NCI-H226 (cell line): ENCODE results near the gene HACE1.

ENCODE experiments used
- DNase-seq: peaks from one replicate; pipeline ENCODE4 v3.0.0-alpha.2; 2015

Gene HACE1

DNA sequence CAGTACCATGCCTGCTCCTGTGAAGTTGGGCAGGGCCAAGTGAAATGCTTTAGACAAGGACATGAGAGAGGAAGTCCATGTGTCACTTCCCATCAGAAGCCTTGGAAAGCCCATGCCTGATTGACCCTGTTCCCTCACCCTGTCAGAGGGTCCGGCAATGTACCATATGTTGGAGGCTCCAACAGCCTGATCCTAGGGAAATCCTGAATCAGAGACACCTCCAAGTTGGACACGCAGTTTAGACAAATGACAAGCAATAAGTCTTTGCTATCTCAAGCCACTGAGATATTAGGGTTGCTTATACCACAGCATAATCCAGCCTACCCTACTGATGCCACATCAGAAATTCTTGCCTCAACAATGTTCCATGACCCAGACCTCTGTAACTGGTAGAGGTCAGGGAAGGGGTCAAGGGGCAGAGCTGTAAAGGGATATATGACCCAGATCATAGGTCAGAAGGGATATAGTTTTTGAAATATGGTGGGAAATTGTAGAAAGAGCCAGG is 174.8 kb downstream of the HACE1 start:
- no peak for DNase-seq

DNA sequence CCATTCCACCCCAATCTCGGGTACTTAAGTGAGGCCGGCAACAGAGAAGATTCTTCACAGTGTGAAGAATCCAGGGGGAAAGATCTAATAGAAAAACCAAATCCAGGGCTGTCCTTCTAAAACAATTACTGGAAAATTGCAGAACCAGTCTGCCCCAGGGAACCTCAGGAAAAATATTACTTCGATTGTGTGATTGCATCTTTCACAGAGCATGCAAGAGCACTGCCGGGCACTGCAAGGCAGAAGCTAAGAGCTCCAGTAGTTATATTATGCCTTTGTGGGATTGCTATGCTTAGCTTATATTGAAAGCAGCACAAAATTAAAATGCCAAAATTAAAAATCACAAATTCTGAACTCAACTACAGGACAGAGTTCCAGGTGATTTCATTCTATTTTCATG is 175.9 kb downstream of the HACE1 start:
- DNase-seq, result no peak

GRCh38 chr6:104682722-104683643 is 176.7 kb downstream of the HACE1 start:
- DNase-seq, result no peak

DNA sequence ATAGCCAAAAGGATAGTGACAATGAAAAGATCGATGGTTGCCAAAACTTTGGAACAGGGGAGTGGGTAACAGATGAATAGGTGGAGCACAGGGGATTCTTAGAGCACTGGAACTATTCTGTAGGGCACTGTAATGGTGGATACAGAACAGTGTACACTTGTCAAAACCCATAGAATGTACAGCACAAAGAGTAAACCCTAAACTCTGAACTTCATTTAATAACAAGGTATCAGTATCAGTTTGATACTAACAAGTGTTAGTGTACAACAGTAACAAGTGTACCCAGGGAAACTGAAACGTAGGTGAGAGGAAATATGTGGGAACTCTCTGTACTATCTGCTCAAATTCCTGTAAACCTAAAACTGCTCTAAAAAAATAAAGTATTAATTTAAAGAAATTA is 179.2 kb downstream of the HACE1 start:
- DNase-seq, result no peak

DNA sequence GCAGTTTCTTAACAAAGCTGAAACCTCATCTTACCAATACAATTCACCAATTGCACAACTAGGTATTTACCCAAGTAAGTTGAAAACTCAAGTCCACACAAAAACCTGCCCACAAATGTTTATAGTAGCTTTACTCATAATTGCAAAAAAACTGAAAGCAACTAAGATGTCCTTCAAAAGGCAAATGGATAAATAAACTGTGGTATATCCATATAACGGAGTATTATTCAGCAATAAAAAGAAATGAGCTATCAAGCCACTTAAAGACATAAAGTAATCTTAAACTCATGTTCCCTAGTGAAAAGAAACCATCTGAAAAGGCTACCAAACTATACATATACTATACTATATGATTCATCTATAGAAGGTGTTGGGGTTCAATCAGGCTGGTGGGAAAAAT is 179.7 kb downstream of the HACE1 start:
- DNase-seq, result no peak
